Measurements from ENCODE around the gene LRRC3C. TPM values are rescaled to one million over a fixed set of nuclear protein-coding genes. Genes with fewer than 3 reads are reported as not detected.
"Not testable (repeated sequence)": the region's sequence is repeated elsewhere in the genome, so short reads cannot be mapped to it uniquely, and the experiment has no call there.

The LRRC3C gene, protein sequence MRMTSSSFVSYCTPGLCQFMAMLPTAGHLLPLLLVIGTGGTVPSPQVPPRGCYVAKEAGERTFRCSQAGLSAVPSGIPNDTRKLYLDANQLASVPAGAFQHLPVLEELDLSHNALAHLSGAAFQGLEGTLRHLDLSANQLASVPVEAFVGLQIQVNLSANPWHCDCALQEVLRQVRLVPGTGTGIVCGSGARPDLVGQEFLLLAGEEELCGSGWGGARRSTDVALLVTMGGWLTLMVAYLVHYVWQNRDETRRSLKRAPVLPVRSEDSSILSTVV
- not detected in 2 replicates for total RNA-seq
- long read RNA-seq: 0 reads

DNA sequence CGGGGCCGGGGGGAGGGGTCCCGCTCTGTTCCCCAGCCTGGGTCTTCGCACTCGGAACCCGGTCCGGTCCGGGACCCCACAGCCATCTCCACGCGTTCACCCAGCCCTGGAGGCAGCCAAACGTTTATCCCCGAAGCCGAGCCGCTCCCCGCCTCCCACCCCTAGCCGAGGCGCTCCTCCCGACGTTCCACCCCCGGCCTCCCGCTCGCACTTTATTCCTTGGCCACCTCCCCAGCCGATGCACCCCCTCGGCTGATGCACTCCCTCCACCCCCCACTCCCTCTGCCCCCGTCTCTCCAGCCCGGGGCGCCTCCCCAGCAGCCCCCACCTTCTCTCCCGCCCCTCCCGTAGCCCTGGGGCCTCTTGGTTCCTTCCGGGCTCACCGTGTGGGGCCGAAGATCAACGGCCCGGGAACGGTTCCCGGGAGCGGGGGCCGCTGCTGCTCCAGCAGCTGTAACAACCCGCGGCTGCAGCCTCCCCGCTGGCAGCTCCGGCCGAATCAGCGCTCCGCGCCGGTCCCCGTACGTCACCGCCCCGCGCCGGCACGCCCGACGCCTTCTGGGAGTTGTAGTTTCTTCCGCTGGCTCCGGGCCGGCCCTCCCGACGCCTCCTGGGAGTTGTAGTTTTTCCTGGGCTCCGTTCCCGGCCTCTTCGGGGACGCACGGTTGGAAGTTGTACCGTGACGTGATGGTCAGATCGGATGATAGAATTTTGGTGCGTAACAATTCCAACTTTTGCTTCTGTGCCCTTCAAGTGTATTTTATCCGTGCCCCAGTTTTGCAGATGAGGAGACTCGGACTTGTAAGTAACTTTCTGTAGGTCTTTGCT is at the start of gene LRRC3C, which contains the start of gene ORMDL3:
Gene LRRC3C (plus strand): TSS at position 632 of the 828 bp plus-strand sequence. CDS start 13,792 bp downstream, outside the sequence.
Gene ORMDL3 (minus strand): TSS at position 501 of the 828 bp plus-strand sequence. CDS start 3,398 bp downstream, outside the sequence.
- Mint-ChIP-seq H3K27me3 (no peaks in the 10 kb centered on the region), H3K27ac (peak within 1 kb of the TSS; percentile 95)

DNA sequence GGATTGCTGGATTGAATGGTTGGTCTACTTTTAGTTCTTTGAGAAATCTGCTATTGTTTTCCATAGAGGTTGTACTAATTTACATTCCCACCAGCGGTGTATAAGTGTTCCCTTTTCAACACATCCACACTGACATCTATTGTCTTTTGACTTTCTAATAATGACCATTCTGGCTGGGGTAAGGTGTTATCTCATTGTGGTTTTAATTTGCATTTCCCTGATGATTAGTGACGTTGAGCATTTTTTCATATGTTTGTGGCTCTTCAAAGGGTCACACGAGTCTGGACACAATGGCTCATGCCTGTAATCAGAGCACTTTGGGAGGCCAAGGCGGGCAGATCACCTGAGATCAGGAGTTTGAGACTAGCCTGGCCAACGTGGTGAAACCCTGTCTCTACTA is 41.4 kb upstream of the LRRC3C start:
- H3K27me3 Mint-ChIP-seq; H3K9me3 Mint-ChIP-seq (ENCODE audit: low read depth); H3K4me1 Mint-ChIP-seq (ENCODE audit: low read depth); H3K4me3 Mint-ChIP-seq (ENCODE audit: low read depth); DNase-seq (ENCODE audit: low spot score, unreplicated experiment); H3K36me3 Mint-ChIP-seq (ENCODE audit: insufficient read depth); H3K27ac Mint-ChIP-seq: not testable (repeated sequence)

More for the DNA sequence above, at the start of gene LRRC3C, which contains the start of gene ORMDL3:
- DNase-seq (ENCODE audit: low spot score, unreplicated experiment): peak; percentile 90
- H3K36me3 Mint-ChIP-seq (ENCODE audit: insufficient read depth): peaks cover 4% of the 10 kb centered on the region
- no peaks in the 10 kb centered on the region for H3K9me3 Mint-ChIP-seq (ENCODE audit: low read depth)
- peaks cover 38% of the 10 kb centered on the region for H3K4me1 Mint-ChIP-seq (ENCODE audit: low read depth)
- TF ChIP-seq, protein P1, sequence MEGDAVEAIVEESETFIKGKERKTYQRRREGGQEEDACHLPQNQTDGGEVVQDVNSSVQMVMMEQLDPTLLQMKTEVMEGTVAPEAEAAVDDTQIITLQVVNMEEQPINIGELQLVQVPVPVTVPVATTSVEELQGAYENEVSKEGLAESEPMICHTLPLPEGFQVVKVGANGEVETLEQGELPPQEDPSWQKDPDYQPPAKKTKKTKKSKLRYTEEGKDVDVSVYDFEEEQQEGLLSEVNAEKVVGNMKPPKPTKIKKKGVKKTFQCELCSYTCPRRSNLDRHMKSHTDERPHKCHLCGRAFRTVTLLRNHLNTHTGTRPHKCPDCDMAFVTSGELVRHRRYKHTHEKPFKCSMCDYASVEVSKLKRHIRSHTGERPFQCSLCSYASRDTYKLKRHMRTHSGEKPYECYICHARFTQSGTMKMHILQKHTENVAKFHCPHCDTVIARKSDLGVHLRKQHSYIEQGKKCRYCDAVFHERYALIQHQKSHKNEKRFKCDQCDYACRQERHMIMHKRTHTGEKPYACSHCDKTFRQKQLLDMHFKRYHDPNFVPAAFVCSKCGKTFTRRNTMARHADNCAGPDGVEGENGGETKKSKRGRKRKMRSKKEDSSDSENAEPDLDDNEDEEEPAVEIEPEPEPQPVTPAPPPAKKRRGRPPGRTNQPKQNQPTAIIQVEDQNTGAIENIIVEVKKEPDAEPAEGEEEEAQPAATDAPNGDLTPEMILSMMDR (IDR thresholded peaks at IDR 0.05; ENCODE audit: unreplicated experiment): no peak
- H3K4me3 Mint-ChIP-seq (ENCODE audit: low read depth): peak within 1 kb of the TSS; percentile 80

DNA sequence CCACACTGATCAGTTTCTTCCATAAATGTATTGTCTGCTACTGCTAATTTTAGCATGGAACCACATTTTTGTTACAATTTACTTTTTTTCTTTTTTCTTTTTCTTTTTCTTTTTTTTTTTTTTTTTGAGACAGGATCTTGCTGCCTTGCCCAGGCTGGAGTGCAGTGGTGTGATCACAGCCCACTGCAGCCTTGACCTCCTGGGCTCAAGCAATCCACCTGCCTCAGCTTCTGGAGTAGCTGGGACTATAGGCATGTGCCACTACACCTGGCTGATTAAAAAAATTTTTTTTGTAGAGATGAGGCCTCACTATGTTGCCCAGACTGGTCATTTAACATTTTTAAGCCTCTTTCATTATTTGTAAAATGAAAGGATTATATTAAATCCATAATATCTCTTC is 40.5 kb upstream of the LRRC3C start:
- Mint-ChIP-seq H3K27ac (no peak overlapping the region), H3K27me3 (peaks cover 11% of the 10 kb centered on the region)

DNA sequence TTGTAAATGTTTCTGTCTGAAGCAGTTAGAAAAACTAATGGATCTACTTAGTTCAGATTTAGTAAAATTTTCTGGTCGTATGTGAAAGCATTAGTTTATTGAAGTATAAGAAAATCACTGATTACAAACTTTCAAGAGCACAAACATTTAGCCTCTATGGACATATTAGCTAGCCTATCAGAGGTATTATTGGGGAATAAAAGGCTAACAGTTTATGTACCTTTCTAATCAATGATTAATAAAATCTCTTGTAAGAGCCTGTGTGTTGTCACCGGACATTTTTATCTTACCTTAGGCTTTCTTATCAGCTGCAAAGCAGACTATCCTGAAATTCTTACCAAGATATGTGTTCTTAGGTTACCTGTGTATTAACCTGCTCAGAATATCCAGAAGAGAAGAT is 38.3 kb upstream of the LRRC3C start:
- Mint-ChIP-seq H3K27me3 (peaks cover 16% of the 10 kb centered on the region), H3K4me1 (ENCODE audit: low read depth) (peaks cover 8% of the 10 kb centered on the region), H3K9me3 (ENCODE audit: low read depth) (no peaks in the 10 kb centered on the region), H3K27ac (no peak overlapping the region), H3K36me3 (ENCODE audit: insufficient read depth) (no peaks in the 10 kb centered on the region), H3K4me3 (ENCODE audit: low read depth) (no peak overlapping the region)
- no peak for DNase-seq (ENCODE audit: low spot score, unreplicated experiment)
- TF ChIP-seq, protein P1 (IDR thresholded peaks at IDR 0.05; ENCODE audit: unreplicated experiment): no peak

More for the DNA sequence above, 40.5 kb upstream of the LRRC3C start:
- Mint-ChIP-seq H3K4me3 (ENCODE audit: low read depth) (no peak overlapping the region), H3K9me3 (ENCODE audit: low read depth) (no peaks in the 10 kb centered on the region), H3K36me3 (ENCODE audit: insufficient read depth) (no peaks in the 10 kb centered on the region), H3K4me1 (ENCODE audit: low read depth) (peaks cover 8% of the 10 kb centered on the region)
- TF ChIP-seq, protein P1 (IDR thresholded peaks at IDR 0.05; ENCODE audit: unreplicated experiment): no peak
- DNase-seq (ENCODE audit: low spot score, unreplicated experiment): no peak

DNA sequence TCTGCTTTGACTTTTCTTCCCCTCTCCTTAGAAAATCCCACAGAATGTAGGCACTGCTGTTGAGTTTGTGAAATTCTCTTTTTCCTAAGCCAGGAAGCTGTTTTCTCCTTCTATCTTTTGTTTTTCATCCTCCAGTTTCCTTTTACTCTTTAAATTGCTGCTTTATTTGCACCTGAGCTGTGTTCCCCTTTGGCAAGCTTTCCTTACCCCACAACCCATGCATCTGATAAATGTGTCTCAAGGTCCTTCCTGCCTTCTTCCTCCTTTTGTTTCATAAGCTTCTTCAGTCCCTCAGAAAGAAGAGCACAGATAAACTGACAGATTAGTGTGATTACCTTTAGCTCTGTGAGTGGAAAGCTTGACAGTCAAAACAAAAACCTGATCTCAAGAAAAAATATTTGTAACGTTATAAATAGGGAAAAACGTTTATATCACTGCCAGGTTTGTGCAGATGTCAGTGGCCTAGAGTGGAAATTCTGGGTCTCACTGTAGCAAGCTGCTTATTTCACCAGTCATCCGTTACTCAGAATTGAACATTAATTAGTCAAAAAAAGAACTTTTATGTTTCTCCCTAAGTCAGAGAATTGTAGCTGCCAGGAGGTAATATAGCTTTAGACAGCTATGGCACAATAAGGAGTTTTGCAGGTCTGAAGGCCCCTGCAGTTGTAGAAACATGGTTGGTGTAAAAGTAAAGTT is 32.7 kb upstream of the LRRC3C start:
- Mint-ChIP-seq H3K27me3 (peaks cover 11% of the 10 kb centered on the region), H3K4me1 (ENCODE audit: low read depth) (no peaks in the 10 kb centered on the region), H3K36me3 (ENCODE audit: insufficient read depth) (peaks cover 5% of the 10 kb centered on the region), H3K27ac (peak overlapping the region; percentile 50), H3K4me3 (ENCODE audit: low read depth) (no peak overlapping the region), H3K9me3 (ENCODE audit: low read depth) (peaks cover 3% of the 10 kb centered on the region)
- DNase-seq (ENCODE audit: low spot score, unreplicated experiment): no peak
- TF ChIP-seq, protein P1 (IDR thresholded peaks at IDR 0.05; ENCODE audit: unreplicated experiment): no peak
